ENCODE measurements around the gene NCDN. TPM values are rescaled to one million over a fixed set of nuclear protein-coding genes. Genes with fewer than 3 reads are reported as not detected.

NCDN gene
- total RNA-seq, 6 experiments from 2014 or later, result 43.4 to 63.2 (median 49.0) TPM

DNA sequence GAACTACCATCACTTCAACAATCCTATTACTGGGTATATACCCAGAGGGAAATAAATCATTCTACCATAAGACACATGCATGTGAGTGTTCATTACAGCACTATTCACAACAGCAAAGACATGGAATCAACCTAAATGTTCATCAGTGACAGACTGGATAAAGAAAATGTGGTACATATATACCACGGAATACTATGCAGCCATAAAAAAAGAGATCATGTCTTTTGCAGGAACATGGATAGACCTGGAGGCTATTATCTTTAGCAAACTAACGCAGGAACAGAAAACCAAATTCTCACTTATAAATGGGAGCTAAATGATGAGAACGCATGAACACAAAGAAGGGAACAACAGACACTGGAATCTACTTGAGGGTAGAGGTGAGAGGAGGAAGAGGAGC is 39.4 kb upstream of the NCDN start:
- Mint-ChIP-seq H3K27me3 (ENCODE audit: insufficient read depth) (no peaks in the 10 kb centered on the region), H3K4me3 (no peak overlapping the region), H3K36me3 (ENCODE audit: low read depth) (peaks cover 37% of the 10 kb centered on the region), H3K27ac (no peak overlapping the region), H3K4me1 (ENCODE audit: low read depth) (no peaks in the 10 kb centered on the region), H3K9me3 (peaks cover 26% of the 10 kb centered on the region)
- TF ChIP-seq, protein P1, sequence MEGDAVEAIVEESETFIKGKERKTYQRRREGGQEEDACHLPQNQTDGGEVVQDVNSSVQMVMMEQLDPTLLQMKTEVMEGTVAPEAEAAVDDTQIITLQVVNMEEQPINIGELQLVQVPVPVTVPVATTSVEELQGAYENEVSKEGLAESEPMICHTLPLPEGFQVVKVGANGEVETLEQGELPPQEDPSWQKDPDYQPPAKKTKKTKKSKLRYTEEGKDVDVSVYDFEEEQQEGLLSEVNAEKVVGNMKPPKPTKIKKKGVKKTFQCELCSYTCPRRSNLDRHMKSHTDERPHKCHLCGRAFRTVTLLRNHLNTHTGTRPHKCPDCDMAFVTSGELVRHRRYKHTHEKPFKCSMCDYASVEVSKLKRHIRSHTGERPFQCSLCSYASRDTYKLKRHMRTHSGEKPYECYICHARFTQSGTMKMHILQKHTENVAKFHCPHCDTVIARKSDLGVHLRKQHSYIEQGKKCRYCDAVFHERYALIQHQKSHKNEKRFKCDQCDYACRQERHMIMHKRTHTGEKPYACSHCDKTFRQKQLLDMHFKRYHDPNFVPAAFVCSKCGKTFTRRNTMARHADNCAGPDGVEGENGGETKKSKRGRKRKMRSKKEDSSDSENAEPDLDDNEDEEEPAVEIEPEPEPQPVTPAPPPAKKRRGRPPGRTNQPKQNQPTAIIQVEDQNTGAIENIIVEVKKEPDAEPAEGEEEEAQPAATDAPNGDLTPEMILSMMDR (IDR thresholded peaks at IDR 0.05), result no peak
- no peak for DNase-seq

DNA sequence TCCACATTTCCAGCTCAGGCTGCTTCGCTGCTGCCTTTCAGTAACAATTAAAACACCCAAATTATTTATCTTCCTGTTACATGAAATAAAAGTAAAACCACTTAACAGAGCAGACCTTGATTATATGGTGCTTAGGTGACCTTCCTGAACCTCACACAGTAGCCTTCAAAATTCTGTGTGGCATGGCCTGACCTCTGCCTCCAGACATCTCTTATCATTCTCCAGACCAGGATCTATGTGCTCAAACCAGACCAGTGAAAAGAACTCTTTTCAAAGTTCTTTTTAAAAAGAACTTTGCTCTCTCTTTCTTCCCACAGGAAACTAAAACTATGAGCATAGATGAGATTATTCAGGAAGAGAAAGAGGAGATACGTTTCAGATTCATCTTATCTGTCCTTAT is 38.2 kb upstream of the NCDN start:
- peaks cover 26% of the 10 kb centered on the region for H3K9me3 Mint-ChIP-seq
- H3K36me3 Mint-ChIP-seq (ENCODE audit: low read depth), result peaks cover 44% of the 10 kb centered on the region
- H3K4me3 Mint-ChIP-seq, result no peak overlapping the region
- no peak overlapping the region for H3K27ac Mint-ChIP-seq
- no peaks in the 10 kb centered on the region for H3K4me1 Mint-ChIP-seq (ENCODE audit: low read depth)
- no peaks in the 10 kb centered on the region for H3K27me3 Mint-ChIP-seq (ENCODE audit: insufficient read depth)
- DNase-seq, result no peak
- TF ChIP-seq, protein P1 (IDR thresholded peaks at IDR 0.05), result no peak

DNA sequence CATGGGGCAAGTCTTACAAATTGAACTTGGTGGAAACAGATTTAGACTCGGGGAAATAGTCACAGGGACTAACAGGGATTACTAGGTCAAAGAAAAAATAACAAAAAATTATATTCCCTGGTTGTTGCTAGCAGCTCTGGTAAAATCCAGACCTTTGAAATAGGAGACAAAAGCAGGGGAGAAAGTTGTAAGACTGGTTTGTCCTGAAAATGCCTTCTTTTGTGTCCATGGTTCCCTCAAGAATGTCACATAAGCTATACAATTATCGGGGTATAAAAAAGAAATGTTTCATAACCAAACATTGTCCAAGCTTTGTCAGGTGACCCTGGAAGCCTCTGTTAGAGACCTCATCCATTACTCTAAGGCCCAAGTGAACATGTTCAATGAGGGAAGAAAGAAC is 33.5 kb upstream of the NCDN start:
- Mint-ChIP-seq H3K27ac (no peak overlapping the region), H3K36me3 (ENCODE audit: low read depth) (peaks cover 40% of the 10 kb centered on the region)

DNA sequence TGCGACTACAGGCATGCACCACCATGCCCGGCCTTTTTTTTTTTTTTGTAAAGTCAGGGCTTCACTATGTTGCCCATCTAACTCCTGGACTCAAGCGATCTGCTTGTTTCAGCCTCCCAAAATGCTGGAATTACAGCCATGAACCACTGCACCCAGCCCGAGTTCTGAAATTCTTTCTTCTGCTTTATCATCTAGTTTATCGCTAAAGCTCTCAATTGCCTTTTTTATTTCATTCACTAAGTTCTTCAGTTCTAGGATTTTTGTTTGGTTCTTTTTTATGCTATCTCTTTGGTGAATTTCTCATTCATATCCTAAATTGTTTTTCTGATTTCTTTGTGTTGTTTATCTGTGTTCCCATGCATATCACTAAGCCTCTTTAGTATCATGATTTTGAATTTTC is 27.4 kb upstream of the NCDN start:
- H3K27ac Mint-ChIP-seq, result no peak overlapping the region
- H3K27me3 Mint-ChIP-seq (ENCODE audit: insufficient read depth), result no peaks in the 10 kb centered on the region
- H3K36me3 Mint-ChIP-seq (ENCODE audit: low read depth), result peaks cover 44% of the 10 kb centered on the region

More for the DNA sequence above, 33.5 kb upstream of the NCDN start:
- Mint-ChIP-seq H3K4me3 (no peak overlapping the region), H3K9me3 (peaks cover 4% of the 10 kb centered on the region; the same call in 1 of the 2 replicates), H3K27me3 (ENCODE audit: insufficient read depth) (no peaks in the 10 kb centered on the region), H3K4me1 (ENCODE audit: low read depth) (no peaks in the 10 kb centered on the region)
- TF ChIP-seq, protein P1 (IDR thresholded peaks at IDR 0.05), result no peak
- no peak for DNase-seq

DNA sequence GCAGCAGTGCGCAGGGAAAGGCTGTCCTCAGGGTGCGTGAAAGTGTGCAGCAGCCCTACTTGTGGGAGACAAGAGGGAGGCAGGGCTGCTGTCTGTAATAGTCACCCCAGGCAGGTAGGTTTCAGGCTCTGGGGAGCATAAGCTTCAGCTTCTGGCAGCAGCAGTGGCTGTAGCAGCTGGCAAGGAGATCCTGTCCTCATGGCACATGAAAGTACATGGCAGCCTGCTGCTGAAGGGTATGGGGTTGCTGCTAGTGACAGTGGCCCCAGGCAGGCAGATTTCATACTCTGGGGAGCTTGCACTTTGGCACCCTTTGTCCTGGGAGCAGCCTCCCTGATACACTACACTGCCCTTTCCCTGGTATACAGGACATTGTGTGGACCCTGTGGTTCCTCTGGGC is 26.7 kb upstream of the NCDN start:
- Mint-ChIP-seq H3K36me3 (ENCODE audit: low read depth) (peaks cover 38% of the 10 kb centered on the region), H3K4me1 (ENCODE audit: low read depth) (peaks cover 32% of the 10 kb centered on the region), H3K27ac (no peak overlapping the region), H3K4me3 (no peak overlapping the region), H3K27me3 (ENCODE audit: insufficient read depth) (no peaks in the 10 kb centered on the region), H3K9me3 (peaks cover 10% of the 10 kb centered on the region)
- TF ChIP-seq, protein P1 (IDR thresholded peaks at IDR 0.05), result no peak
- no peak for DNase-seq

More for the DNA sequence above, 27.4 kb upstream of the NCDN start:
- TF ChIP-seq, protein P1 (IDR thresholded peaks at IDR 0.05), result no peak
- DNase-seq, result no peak
- Mint-ChIP-seq H3K9me3 (peaks cover 10% of the 10 kb centered on the region), H3K4me1 (ENCODE audit: low read depth) (peaks cover 24% of the 10 kb centered on the region), H3K4me3 (no peak overlapping the region)

DNA sequence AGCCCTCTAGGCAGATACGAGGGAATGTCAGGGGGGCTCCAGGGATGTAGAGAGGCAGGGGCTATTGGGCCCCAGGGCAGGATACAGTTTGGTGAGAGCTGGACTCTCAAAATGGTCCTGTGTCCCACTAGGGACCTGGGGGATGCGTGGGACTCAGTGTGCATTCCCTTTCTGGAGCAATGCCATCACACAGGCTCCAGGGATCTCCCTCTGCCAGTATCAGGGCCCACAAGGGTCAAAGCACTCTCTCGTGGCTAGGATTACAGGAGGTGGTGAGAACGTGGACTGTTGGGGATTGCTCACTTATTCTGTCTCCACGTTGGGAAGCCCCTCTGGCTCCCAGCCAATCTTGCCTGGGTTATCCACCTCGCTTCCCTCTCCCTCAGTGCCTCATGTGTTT is 26.2 kb upstream of the NCDN start:
- Mint-ChIP-seq H3K36me3 (ENCODE audit: low read depth) (peaks cover 38% of the 10 kb centered on the region), H3K4me1 (ENCODE audit: low read depth) (peaks cover 35% of the 10 kb centered on the region), H3K4me3 (no peak overlapping the region), H3K27me3 (ENCODE audit: insufficient read depth) (no peaks in the 10 kb centered on the region), H3K9me3 (peaks cover 10% of the 10 kb centered on the region), H3K27ac (no peak overlapping the region)
- DNase-seq, result no peak
- TF ChIP-seq, protein P1 (IDR thresholded peaks at IDR 0.05), result no peak

Data from HFFc6 (cell line).